BJ (cell line): ENCODE measurements around the gene WNT8B. TPM values are rescaled to one million over a fixed set of nuclear protein-coding genes. Genes with fewer than 3 reads are reported as not detected.

Experiments used
- CTCF ChIA-PET: fragments of 350-600 bp; formaldehyde crosslinking; extraction: SDS; loops from one replicate; lab custom pipeline; 2021; ENCODE audit warnings: antibody characterized with exemption, inconsistent platforms; lab: Yijun Ruan, JAX
- POLR2A ChIA-PET: fragments of 300-600 bp; sonication (Branson Sonifier 250); formaldehyde crosslinking; extraction: SDS; loops from one replicate; lab custom pipeline; 2021; ENCODE audit warnings: antibody characterized with exemption; lab: Charles Lee
- DNase-seq: peaks from one replicate; pipeline ENCODE4 v3.0.0-alpha.2; 2011; ENCODE audit warnings: low read depth
- H3K27me3 ChIP-seq: 2 replicates; pipeline ENCODE4 v1.6.0; 2011; ENCODE audit warnings: low read length; ENCODE audit not compliant: control insufficient read depth, insufficient read depth
- H3K36me3 ChIP-seq: 2 replicates; pipeline ENCODE4 v1.5.1; 2011; ENCODE audit warnings: low read length; ENCODE audit not compliant: control insufficient read depth, insufficient read depth
- H3K4me3 ChIP-seq: 2 replicates; pipeline ENCODE4 v1.5.1; 2011; ENCODE audit warnings: low read depth, mild to moderate bottlenecking, control low read depth, low read length
- CTCF ChIP-seq: IDR thresholded peaks from 2 replicates; pipeline ENCODE4 v1.5.1; 2011; ENCODE audit warnings: low read depth, mild to moderate bottlenecking, control low read depth, inconsistent platforms, low read length, moderate library complexity; ENCODE audit not compliant: insufficient read depth
- polyA plus RNA-seq: library from polyadenylated mRNA; depleted of rRNA; stranded (reverse); fragments of >200 nt; gene quantifications from 2 replicates; pipeline ENCODE4 v1.2.3, GENCODE V29; 2011

The WNT8B gene
- polyA plus RNA-seq, 1 experiment: 0.04 TPM

- POLR2A ChIA-PET: no interaction called here
- CTCF ChIA-PET: interaction anchor here (0.7 to 1.9 kb wide), 3 partner anchors 13 to 432 kb away, joined by 3 to 12 read pairs (median 3); no protein-coding TSS in a partner anchor
Observed at GRCh38 chr10:100446130-100446761, 16.6 kb upstream of the WNT8B start.

GRCh38 chr10:100447663-100448062 lies 15.1 kb upstream of the WNT8B start:
- POLR2A ChIA-PET: no interaction called here
- CTCF ChIA-PET: no interaction called here
- DNase-seq: no peak
- peaks cover 2% of the 10 kb centered on the region for H3K27me3 ChIP-seq
- no peak overlapping the region for H3K4me3 ChIP-seq
- no peak for TF ChIP-seq CTCF
- no peaks in the 10 kb centered on the region for H3K36me3 ChIP-seq

More at GRCh38 chr10:100446130-100446761, 16.6 kb upstream of the WNT8B start:
- DNase-seq: no peak
- TF ChIP-seq CTCF: no peak
- H3K4me3 ChIP-seq: no peak overlapping the region
- H3K36me3 ChIP-seq: no peaks in the 10 kb centered on the region
- H3K27me3 ChIP-seq: peaks cover 2% of the 10 kb centered on the region

- TF ChIP-seq CTCF: no peak
Observed at GRCh38 chr10:100448951-100449350, 13.9 kb upstream of the WNT8B start.

GRCh38 chr10:100468322-100468721 lies 5.5 kb downstream of the WNT8B start:
- peaks cover 2% of the 10 kb centered on the region for H3K27me3 ChIP-seq
- CTCF ChIA-PET: interaction anchor here (1.0 to 3.3 kb wide), 4 partner anchors 14 to 50 kb away, joined by 3 to 22 read pairs (median 4); no protein-coding TSS in a partner anchor
- TF ChIP-seq CTCF: no peak
- no peaks in the 10 kb centered on the region for H3K36me3 ChIP-seq
- POLR2A ChIA-PET: interaction anchor here (0.7 kb wide), 1 partner anchor 120 kb away, joined by 3 read pairs; no protein-coding TSS in a partner anchor
- no peak for DNase-seq
- no peak overlapping the region for H3K4me3 ChIP-seq

More at GRCh38 chr10:100448951-100449350, 13.9 kb upstream of the WNT8B start:
- H3K4me3 ChIP-seq: no peak overlapping the region
- no peak for DNase-seq
- ChIA-PET CTCF (interaction anchor here (1.0 kb wide), 1 partner anchor 9 kb away, joined by 3 read pairs; no protein-coding TSS in a partner anchor), POLR2A (no interaction called here)
- H3K36me3 ChIP-seq: no peaks in the 10 kb centered on the region
- peaks cover 2% of the 10 kb centered on the region for H3K27me3 ChIP-seq

DNA sequence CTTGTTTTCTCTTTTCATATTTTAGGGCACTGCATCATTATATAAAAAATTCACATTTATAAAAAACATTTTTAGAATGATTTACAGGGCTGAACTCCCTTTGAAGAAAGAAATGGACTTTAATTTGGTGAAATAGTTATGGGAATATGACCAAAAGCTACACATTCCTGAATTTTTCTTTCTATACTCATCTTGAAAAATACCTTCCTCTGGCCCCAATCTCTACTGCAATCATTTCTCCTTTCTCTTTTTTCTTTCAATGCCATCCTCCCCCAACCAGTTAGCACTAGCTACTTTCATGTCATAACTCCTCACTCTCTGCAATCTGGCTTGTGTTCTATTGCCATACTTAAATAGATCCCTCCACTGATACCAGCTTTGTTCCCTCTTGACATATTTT lies 6.2 kb downstream of the WNT8B start:
- ChIA-PET CTCF (interaction anchor here (0.9 to 3.3 kb wide), 5 partner anchors 12 to 50 kb away, joined by 3 to 22 read pairs (median 4); no protein-coding TSS in a partner anchor), POLR2A (no interaction called here)
- TF ChIP-seq CTCF: no peak
- Histone ChIP-seq H3K27me3 (peaks cover 2% of the 10 kb centered on the region), H3K36me3 (no peaks in the 10 kb centered on the region), H3K4me3 (no peak overlapping the region)
- DNase-seq: no peak
